ENCODE results near the gene KRT6B.

DNA sequence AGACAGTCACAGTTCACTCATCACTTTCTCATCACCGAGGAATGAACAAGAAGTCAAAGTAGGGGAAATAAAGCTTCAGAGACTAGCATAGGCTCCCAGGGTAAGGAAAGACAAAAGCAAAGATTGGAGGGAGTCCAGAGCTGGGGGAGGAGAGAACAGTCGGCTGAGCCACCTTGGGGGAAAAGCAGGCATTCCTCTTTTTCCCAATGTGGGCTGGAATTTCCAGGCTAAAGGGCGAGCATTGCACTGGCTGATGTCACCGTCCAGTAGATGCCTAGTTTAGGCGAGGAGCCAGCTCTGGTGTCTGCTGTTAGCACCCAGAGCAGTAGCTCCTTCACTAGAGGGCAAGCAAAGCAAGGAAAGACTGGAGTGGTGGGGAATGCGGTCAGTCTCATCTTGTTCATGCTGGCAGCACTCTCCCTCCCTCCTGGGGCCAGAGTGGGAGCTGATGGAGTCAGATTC, 9.3 kb downstream of the KRT6B start:
- TF ChIP-seq, protein P1, sequence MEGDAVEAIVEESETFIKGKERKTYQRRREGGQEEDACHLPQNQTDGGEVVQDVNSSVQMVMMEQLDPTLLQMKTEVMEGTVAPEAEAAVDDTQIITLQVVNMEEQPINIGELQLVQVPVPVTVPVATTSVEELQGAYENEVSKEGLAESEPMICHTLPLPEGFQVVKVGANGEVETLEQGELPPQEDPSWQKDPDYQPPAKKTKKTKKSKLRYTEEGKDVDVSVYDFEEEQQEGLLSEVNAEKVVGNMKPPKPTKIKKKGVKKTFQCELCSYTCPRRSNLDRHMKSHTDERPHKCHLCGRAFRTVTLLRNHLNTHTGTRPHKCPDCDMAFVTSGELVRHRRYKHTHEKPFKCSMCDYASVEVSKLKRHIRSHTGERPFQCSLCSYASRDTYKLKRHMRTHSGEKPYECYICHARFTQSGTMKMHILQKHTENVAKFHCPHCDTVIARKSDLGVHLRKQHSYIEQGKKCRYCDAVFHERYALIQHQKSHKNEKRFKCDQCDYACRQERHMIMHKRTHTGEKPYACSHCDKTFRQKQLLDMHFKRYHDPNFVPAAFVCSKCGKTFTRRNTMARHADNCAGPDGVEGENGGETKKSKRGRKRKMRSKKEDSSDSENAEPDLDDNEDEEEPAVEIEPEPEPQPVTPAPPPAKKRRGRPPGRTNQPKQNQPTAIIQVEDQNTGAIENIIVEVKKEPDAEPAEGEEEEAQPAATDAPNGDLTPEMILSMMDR (IDR thresholded peaks at IDR 0.05; ENCODE audit: low read depth, low read length) = no peak
- TF ChIP-seq POLR2A (IDR thresholded peaks at IDR 0.05; ENCODE audit: extremely low read depth, insufficient read length) (no peak), MYC (IDR thresholded peaks at IDR 0.05; ENCODE audit: low read depth, low read length) (no peak), MAX (IDR thresholded peaks at IDR 0.05; ENCODE audit: low read depth, low read length) (no peak)
